HG02588 (cell line): ENCODE data around the gene PPP4R1.

Experiments used
- ATAC-seq: cut with Tn5 transposase; IDR thresholded peaks from one replicate; pipeline ENCODE4 v1.9.1; 2021; ENCODE audit warnings: mild to moderate bottlenecking, moderate library complexity; ENCODE audit not compliant: unreplicated experiment

PPP4R1 gene

GRCh38 chr18:9596226-9596625, 18.1 kb downstream of the PPP4R1 start:
- ATAC-seq = no peak

GRCh38 chr18:9594823-9595596, 19.3 kb downstream of the PPP4R1 start:
- ATAC-seq = peak; percentile 60

GRCh38 chr18:9587924-9588323, 26.4 kb downstream of the PPP4R1 start:
- no peak for ATAC-seq

GRCh38 chr18:9586814-9587213, 27.5 kb downstream of the PPP4R1 start:
- no peak for ATAC-seq

- no peak for ATAC-seq
Measured at GRCh38 chr18:9581667-9582066, 32.7 kb downstream of the PPP4R1 start.

- no peak for ATAC-seq
Measured at GRCh38 chr18:9578306-9578705, 36.1 kb downstream of the PPP4R1 start.

- ATAC-seq = no peak
Measured at GRCh38 chr18:9577361-9577760, 37.0 kb downstream of the PPP4R1 start.

GRCh38 chr18:9575558-9575957, 38.8 kb downstream of the PPP4R1 start:
- no peak for ATAC-seq

GRCh38 chr18:9574473-9575115, 39.8 kb downstream of the PPP4R1 start:
- no peak for ATAC-seq

GRCh38 chr18:9571546-9571945, 42.8 kb downstream of the PPP4R1 start:
- no peak for ATAC-seq

- no peak for ATAC-seq
Measured at GRCh38 chr18:9570255-9570654, 44.1 kb downstream of the PPP4R1 start.

- no peak for ATAC-seq
Measured at GRCh38 chr18:9569178-9569577, 45.2 kb downstream of the PPP4R1 start.

- ATAC-seq = no peak
Measured at GRCh38 chr18:9568186-9568585, 46.2 kb downstream of the PPP4R1 start.

- ATAC-seq = no peak
Measured at GRCh38 chr18:9565407-9565806, 49.0 kb downstream of the PPP4R1 start.

GRCh38 chr18:9563331-9563730, 51.0 kb downstream of the PPP4R1 start:
- ATAC-seq = no peak

GRCh38 chr18:9562584-9562983, 51.8 kb downstream of the PPP4R1 start:
- ATAC-seq = no peak

GRCh38 chr18:9561759-9562158, 52.6 kb downstream of the PPP4R1 start:
- ATAC-seq = no peak

GRCh38 chr18:9559253-9559652, 55.1 kb downstream of the PPP4R1 start:
- no peak for ATAC-seq

- no peak for ATAC-seq
Measured at GRCh38 chr18:9558387-9559064, 55.8 kb downstream of the PPP4R1 start.

- ATAC-seq = no peak
Measured at GRCh38 chr18:9557250-9557943, 57.0 kb downstream of the PPP4R1 start.

GRCh38 chr18:9552616-9553015, 61.7 kb downstream of the PPP4R1 start:
- no peak for ATAC-seq
